ENCODE data around the gene RFX4. TPM values are rescaled to one million over a fixed set of nuclear protein-coding genes. Genes with fewer than 3 reads are reported as not detected.

RFX4 gene
- total and polyA plus RNA-seq, 2 of the 8 experiments (the other 6 are each of a cell fraction or from before 2014, with no cell fraction given) = 0.06 TPM; not detected in 1

DNA sequence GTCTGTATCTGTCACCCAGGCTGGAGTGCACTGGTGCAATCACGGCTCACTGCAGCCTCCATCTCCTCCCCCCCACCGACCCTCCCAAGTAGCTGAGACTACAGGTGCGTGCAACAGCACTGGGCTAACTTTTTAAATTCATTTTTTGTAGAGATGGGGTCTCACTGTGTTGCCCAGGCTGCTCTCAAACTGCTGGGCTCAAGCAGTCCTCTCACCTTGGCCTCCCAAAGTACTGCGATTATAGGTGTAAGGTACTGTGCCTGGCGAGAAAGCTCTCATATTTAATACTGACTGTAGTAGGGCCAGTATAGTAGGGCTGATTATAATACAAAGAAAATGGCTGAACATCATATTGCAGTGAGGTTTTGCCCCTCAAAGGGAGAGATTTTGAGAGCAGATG lies 194.1 kb downstream of the RFX4 start:
- no peak overlapping the region for H2BK5ac ChIP-seq (ENCODE audit: low read depth, low read length)
- no peak for TF ChIP-seq TAF1 (IDR thresholded peaks at IDR 0.05; ENCODE audit: low read depth, low read length)
- TF ChIP-seq KDM5A (IDR thresholded peaks at IDR 0.05; ENCODE audit: low read length) = no peak
- TF ChIP-seq TAF7 (optimal IDR thresholded peaks at IDR 0.05; ENCODE audit: borderline replicate concordance, low read depth, low read length) = no peak
- no peak for TF ChIP-seq SIX5 (IDR thresholded peaks at IDR 0.05; ENCODE audit: low read depth, low read length)

More for the DNA sequence above, 194.1 kb downstream of the RFX4 start:
- Histone ChIP-seq H3K56ac (replicated peaks; ENCODE audit: insufficient read length, low read depth, low read length) (no peak overlapping the region), H2AFZ (ENCODE audit: low read length) (no peak overlapping the region), H2AK5ac (ENCODE audit: low read depth, low read length) (no peak overlapping the region), H3K79me2 (ENCODE audit: control insufficient read depth in 1 of 2, insufficient read depth in 2 of 2, low read length in 2 of 2) (peaks cover 17 to 71% of the 10 kb centered on the region in 2 experiments), H2BK12ac (ENCODE audit: low read depth, low read length) (no peak overlapping the region), H3K23ac (ENCODE audit: insufficient read length) (no peak overlapping the region), H3K79me1 (ENCODE audit: low read depth, low read length) (peaks cover 2% of the 10 kb centered on the region), H4K91ac (replicated peaks; ENCODE audit: insufficient read length, low read length) (no peak overlapping the region), H3K9ac (replicated peaks in 1 of 4; ENCODE audit: extremely low read depth in 1 of 4, low read depth in 3 of 4, low read length in 3 of 4) (no peak overlapping the region), H3K4me1 (replicated peaks in 1 of 4; ENCODE audit: control insufficient read depth in 3 of 4, insufficient read depth in 4 of 4, low read length in 3 of 4) (peaks cover 0 to 7% (median 5%) of the 10 kb centered on the region in 4 experiments; a peak in 3 of 7 replicates), H3K27ac (ENCODE audit: low read depth, low read length) (no peak overlapping the region), H3K36me3 (ENCODE audit: control insufficient read depth in 2 of 4, insufficient read depth in 4 of 4, low read length in 3 of 4) (no peaks in the 10 kb centered on the region; a peak in 1 of 8 replicates), H4K20me1 (replicated peaks in 1 of 2; ENCODE audit: control insufficient read depth in 1 of 2, insufficient read depth in 2 of 2, low read length in 2 of 2) (peaks cover 3 to 7% of the 10 kb centered on the region in 2 experiments), H3K9me3 (ENCODE audit: insufficient read depth in 2 of 2, low read depth in 1 of 2, low read length in 1 of 2) (no peaks in the 10 kb centered on the region), H2BK120ac (replicated peaks; ENCODE audit: low read depth, low read length) (no peak overlapping the region), H2BK15ac (ENCODE audit: low read length) (no peak overlapping the region), H3K4me3 (ENCODE audit: extremely low read depth in 1 of 4, insufficient read depth in 2 of 4, low read depth in 3 of 4, low read length in 4 of 4) (peak overlapping the region in 1 of 4 experiments; percentile 86; a peak in 1 of 8 replicates), H3K18ac (ENCODE audit: extremely low read depth, low read length) (no peak overlapping the region), H3K27me3 (replicated peaks in 1 of 4; ENCODE audit: control insufficient read depth in 3 of 4, extremely low read depth in 1 of 4, insufficient read depth in 3 of 4, low read length in 3 of 4) (no peaks in the 10 kb centered on the region), H3K23me2 (ENCODE audit: low read depth, low read length) (peaks cover 7% of the 10 kb centered on the region; the same call in 1 of the 2 replicates), H3K4me2 (ENCODE audit: insufficient read depth in 1 of 2, low read depth in 2 of 2, low read length in 2 of 2) (peak overlapping the region in 1 of 2 experiments; percentile 68; a peak in 1 of 4 replicates), H2BK20ac (ENCODE audit: low read length) (no peak overlapping the region), H4K5ac (ENCODE audit: insufficient read length, low read depth, low read length) (no peak overlapping the region), H3K14ac (ENCODE audit: insufficient read length) (no peak overlapping the region), H4K8ac (ENCODE audit: extremely low read depth, insufficient read depth, low read length) (no peak overlapping the region), H3K4ac (replicated peaks; ENCODE audit: insufficient read length, low read depth, low read length) (no peak overlapping the region)
- FAIRE-seq (no peak), DNase-seq (ENCODE audit: low read depth in 1 of 2, low spot score in 2 of 2) (no peak)
- WGBS, 2 experiments (ENCODE audit: extremely low coverage in 1 of 2, insufficient coverage in 1 of 2, insufficient read length in 1 of 2, insufficient replicate concordance in 2 of 2, low coverage in 1 of 2, low lambda C conversion rate in 2 of 2, missing lambda C conversion rate in 1 of 2) = 86% methylated on average over 5 of the region's 5 CpGs; no CpG with 5 or more reads in 1 of the 2 experiments
- ChIA-PET CTCF (ENCODE audit: partially characterized antibody) (interaction anchor here (1.0 to 2.9 kb wide), 7 partner anchors 8 to 419 kb away, joined by 4 to 13 read pairs (median 4); partner anchors contain the start of gene POLR3B), POLR2A (ENCODE audit: partially characterized antibody) (interaction anchor here (0.5 to 1.9 kb wide), 6 partner anchors 8 to 389 kb away, joined by 3 to 6 read pairs (median 4); no protein-coding TSS in a partner anchor)
